ENCODE data around the gene KIF5C.

Gene KIF5C

DNA sequence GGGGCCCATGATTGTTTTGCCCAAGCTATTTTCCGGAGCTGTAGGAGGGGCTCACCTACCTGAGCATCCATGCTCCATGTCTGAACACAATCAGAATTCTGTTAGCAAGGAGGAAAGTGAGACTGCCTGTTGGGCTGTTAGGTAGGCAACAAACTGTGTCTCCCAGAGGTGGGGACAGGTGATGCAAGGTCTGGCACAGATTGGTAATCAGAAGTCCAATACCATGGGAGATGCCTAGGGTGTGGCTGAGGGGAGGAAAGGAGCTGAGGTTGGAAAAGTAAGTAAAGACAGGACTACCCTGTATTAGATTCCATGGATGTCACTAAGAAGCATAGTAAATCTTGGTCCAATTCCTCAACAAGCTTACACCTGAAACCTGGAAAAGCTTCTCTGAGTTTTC is 166.5 kb downstream of the KIF5C start:
- no peak for DNase-seq (ENCODE audit: low read depth in 2 of 2)

DNA sequence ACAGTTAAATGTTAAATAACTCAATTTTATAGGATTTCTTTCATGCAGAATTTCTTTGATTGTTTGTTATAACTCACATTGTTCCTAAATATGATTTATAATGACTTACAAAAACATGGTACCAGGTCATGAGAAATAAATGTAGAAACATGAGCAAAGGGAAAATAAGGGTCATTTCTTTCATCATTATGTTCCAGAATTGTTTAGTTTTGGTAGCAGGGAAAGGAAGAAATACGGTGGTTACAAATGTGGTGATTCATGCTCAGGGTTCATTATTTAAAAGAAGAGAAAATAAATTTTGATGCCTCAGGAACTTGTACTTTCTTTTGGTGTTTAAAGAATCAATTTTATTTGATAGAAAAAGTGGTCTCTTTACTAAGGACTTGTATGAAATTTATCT is 167.9 kb downstream of the KIF5C start:
- no peak for DNase-seq (ENCODE audit: low read depth in 2 of 2)

DNA sequence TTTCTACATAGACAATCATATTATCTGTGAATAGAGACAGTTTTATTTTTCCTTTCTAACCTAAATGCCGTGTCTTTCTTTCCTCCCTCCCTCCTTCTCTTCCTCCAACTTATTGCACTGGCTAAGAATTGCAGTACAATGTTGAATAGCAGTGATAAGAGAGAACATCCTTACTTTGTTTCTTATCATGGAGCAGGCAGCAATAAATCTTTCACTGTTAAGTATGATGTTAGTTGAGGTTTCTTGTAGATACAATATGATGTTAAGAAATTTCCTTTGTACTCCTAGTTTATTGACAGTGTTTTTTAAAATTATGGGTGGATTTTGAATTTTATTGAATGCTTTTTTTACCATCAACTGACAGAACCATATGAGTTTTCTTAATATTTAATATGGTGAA is 169.5 kb downstream of the KIF5C start:
- no peak for DNase-seq (ENCODE audit: low read depth in 2 of 2)

DNA sequence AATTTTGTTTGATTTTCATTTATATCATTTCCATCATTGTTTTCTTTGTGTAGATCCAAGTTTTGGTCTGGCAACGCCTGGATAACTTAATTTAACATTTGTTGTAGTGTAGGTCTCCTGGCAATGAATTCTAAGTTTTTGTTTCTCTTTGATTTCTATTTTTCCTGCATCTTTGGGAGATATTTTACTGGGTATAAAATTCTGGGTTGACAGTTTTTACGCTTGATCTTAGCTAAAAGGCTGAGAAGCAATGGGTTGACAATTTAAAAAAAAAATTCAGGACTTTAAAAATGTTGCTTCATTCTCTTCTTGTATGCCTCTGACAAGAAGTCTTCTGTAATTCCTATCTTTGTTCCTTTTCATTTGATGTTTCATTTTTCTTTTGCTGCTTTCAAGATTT is 172.1 kb downstream of the KIF5C start:
- DNase-seq (ENCODE audit: low read depth in 2 of 2), result no peak

DNA sequence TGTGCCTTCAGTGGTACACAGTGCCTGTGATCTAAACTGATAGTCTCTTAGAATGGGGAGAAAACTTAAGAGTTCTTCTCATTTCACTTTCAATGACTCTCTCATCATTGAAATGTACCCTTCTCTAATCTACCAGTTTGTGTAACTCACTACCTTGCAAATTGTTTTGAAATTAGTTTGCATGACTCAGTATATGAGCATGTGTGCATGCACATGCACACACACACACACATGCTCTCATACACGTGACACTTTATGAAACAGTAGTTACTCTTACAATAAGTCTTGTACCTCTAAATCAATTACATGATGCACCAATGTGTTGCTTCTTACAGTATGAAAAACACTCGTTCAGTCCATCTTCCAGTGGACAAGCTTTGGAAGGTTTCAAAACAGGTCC is 174.1 kb downstream of the KIF5C start:
- no peak for DNase-seq (ENCODE audit: low read depth in 2 of 2)

DNA sequence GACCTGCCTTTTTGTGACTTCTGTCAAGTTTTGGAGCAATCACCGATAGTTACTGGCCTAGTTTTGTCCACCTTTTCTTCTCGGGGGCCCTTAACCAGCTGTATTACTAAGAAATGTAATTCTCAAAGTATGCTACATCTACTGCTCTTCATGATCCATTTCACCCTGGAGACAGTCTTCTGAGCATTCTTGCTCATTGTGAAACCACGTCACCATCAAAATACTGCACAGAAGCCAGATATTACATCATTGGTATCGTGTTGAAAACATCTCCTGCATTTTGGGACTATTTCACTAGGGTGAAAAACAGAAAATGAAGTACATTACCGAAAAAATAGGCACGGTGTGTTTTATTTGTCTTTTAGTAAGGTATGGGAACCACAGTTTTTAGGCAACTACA is 175.2 kb downstream of the KIF5C start:
- no peak for DNase-seq (ENCODE audit: low read depth in 2 of 2)

DNA sequence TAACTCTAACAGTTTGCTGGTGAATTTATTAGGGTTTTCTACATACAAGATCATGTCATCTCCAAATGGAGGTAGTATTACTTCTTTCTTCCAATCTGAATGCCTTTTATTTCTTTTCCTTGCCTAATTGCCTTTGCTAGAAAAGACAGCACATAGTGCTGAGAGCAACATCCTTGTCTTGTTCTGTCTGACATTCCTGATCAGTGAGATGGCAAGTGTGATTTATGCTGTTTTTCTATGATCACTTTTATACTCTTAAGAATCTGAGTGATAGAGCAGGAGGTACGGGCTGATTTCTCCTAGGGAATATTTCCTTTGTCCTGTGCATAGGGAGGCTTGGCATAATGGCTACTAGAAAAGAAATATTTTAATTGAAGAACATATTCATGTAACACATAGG is 180.7 kb downstream of the KIF5C start:
- DNase-seq (ENCODE audit: low read depth in 2 of 2), result no peak

DNA sequence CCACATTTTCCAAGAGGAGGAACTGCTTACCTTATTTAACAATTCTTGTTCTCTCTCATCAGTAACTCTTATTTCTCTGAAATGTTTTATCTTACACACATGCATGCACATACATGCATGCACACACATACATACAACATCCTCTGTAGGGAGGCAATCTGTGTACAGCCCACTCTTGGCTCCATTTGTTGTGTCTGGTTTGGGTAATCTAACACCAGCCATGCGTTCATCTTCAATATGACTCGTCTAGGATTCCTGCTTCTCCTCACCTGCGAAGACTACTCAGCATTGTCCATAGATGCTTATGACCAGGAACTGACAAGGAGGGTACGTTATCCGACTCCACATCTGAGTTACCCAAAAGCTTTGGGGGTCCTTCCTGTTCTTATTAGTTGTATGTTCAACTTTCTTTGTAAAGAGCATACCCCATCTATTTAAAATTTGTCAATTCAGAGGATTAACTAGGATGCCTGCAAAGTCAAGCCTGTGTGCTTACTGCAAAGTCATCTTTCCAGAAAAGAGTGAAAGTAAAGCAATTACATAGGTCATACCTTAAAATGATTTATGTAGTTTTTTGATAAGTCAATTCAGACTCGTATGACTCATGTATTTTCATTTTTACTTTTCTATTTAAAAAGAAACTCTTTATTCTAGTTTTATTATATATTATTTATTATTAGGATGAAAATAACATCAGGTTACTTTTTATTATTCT is 181.7 kb downstream of the KIF5C start:
- no peak for DNase-seq (ENCODE audit: low read depth in 2 of 2)

DNA sequence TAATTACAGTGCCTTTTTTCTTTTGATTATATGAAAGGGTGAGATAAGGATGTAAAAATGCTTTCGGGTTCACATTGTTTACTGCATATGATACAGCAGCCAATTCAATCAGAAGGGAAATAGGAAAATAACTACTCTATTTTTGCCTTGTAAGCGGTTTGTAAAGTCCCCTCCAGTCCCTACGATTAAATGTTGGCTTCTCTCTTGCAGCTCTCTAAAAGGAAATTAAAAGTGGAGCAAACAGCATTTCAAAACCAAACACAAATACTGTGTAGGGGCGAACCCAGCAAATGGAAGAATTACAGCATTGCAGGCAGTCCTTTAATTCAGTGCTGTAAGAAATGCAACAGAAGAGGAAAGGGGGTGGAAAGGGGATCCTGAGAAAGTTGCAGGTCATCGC is 182.4 kb downstream of the KIF5C start:
- no peak for DNase-seq (ENCODE audit: low read depth in 2 of 2)

DNA sequence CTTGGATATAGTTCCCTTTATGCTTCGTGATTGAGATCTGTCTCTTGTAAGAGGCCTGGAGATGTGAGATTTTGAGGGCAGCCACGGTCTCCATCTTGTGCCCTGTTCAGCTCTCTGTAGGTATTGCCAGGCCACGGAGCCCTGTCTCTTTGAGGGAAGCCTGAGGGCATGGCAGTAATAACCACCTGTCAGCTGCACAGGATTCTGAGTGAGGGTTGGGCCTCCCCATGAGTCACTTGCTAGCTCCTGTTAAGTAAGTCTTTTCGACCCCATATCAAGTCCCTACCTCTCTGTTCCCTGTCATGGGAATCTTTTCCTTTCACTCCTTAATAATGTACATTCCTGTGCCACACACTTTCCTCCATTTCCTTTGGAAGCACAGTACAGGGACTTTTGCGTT is 183.9 kb downstream of the KIF5C start:
- DNase-seq (ENCODE audit: low read depth in 2 of 2), result no peak

DNA sequence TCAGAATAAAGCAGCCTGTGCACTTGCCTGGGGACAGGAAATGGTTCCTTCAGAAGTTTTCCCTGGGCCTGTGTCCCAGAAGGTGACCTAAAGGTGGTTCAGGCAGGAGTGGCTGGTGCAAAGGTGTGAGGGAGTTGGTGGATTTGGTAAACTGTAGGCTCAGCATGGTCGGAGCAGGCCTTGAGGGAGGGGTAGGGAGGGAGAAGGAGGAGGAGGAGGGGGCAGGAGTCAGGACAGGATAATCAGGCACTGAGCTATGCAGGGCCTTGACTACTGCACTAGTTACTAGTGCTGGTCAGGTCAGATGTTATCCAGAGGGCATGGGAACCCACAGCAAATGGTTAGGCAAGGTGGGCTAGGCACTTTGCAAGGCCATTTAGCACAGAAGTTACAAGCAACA is 184.8 kb downstream of the KIF5C start:
- DNase-seq (ENCODE audit: low read depth in 2 of 2), result no peak

DNA sequence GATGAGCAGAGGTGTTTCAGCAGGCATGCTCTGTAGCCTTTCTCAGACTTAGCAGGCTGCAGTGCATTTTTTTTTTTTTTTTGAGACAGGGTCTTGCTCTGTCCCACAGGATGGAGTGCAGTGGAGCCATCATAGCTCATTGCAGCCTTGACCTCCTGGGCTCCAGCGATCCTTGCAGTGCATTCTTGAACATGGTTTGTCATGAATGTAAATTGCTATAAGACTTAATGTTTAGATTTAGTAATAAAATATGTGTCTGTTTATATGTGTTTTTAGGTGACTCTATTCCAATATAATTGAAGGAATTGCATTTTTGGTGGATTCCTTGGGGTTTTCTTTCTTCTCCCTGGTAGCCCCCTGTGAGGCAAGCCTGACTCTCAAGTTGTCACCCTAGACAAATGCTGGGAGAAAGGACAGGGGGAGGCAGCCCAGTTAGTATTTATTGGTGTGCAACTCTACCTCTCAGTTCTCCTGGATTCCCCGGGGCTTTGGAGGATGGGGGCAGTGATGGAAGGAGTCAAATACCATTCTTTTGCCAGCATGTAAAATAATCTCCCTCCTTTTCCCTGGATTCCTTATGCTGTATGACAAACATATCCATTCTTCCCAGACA is 186.2 kb downstream of the KIF5C start:
- no peak for DNase-seq (ENCODE audit: low read depth in 2 of 2)

DNA sequence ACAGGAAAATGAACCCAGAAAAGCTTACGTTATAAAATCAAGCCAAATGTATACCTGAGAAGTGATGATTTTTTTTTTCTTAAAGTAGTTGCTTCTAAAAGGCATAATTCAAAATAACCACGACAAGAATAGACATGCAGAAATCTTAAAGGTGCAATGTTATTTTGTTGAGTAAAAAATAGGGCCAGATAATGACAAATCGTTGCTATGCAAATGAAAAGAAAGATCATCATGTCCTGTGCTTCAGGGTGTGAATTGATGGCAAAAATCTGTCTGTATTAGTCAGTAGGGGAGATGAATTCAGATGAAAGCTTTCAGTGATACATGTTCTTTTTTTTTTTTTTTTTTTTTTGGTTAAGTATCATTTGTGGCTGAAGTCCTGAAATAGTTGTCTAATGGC is 187.5 kb downstream of the KIF5C start:
- DNase-seq (ENCODE audit: low read depth in 2 of 2), result no peak

DNA sequence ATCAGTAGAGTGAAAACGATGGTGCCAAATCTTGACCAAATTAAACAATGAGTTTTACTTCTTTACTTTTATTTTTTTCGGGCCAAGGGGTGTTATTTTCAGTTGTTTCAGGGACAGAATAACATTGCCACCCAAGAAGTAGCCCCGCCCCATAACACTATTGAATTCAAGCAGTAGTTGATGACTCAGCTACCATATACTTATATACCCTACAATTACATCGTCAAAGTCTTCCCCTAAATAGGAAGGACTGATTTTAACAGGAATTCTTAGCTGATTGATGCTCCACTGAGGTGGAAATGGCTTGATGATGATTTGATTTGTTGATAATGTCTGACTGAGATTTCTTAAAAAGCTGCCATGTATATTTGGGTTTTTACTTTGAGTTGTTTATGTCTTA is 188.2 kb downstream of the KIF5C start:
- no peak for DNase-seq (ENCODE audit: low read depth in 2 of 2)

DNA sequence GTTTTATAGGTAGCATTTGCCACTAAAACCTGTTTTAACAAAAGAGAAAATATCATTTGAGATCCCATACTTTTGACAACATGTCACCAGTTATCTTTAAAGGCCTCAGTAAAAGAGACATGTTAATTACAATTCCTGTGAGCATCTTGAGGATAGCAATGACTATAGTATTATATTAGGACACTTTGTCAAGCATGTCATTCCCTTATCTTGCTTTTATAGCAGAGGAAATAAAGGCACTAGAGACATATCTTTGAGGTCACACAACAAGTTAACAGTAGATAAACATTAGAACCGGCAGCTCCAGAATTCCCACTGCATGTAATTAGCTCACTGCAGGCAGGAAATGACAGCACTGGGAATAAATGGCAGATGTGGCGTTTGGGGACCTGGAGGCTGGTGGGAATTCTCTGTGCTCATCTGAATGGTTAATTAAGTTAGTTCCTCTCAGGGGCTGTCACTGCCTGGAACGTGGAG is 189.4 kb downstream of the KIF5C start:
- DNase-seq (ENCODE audit: low read depth in 2 of 2), result no peak

DNA sequence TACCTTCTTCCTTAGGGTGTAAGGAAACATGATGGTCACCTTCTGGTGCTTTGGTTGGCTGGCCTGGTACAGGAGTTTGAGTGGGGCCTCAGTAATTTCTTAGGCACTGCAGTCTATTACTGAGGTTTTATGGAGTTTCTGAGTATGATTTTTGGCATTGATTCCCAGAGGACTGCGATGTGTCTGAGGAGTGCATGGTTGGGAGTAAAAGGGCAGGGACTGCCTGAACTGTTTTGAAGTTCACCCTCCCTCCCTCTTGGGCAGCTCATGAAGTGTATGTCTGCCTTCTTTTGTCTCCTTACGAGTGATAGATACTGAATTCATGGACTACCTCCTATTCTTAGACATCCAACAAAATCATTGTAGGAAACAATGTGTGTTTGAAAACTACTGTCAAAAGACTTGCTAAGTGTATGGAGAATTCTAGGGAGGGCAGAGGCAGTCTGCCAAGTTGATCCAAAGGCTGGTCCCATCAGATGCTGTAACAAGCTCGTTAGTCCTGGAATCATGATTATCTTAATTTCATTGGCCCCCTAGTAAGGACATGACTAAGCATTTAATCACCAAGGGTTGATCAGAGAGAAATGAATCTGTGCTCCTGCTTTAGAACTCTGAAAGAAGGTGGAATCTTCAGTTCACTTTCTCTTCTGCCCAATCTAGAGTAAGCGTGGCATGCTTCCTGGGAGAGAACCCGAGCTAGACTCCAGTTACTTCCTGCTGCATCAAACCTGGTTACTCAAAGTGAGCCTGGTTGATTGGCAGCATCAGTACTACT is 190.0 kb downstream of the KIF5C start:
- no peak for DNase-seq (ENCODE audit: low read depth in 2 of 2)

DNA sequence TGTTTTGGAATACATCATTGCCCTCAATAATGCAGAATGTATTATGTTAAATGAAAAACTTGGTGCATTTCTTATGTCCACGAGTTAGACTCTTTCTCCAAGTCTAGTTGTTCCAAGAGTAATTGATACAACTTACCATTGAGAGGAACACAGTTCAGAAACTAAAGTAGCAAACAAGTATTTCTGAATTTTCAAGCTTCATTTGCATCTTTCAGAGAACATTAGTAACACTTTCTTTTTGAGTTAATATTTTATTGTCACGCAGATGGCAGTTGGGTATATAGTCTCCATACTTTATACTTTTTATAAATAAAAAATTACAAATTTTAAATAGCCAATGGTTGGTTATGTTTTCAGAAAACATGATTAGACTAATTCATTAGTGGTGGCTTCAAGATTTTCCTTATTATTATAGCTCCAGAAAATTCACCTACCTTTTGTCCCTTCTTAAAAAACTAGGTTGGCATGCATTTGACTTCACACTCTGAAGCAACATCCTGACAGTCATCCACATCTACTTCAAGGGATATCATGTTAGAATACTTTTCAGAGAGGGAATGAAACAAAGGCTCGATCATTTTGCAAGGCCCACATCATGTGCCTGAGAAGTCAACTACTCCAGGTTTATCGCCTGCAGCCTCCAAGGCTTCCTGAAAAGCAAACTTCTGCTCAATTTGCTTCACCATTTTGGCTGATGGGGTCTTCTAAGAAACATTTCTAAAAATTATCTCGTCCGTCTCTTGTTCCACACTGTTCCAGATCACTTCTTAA is 193.4 kb downstream of the KIF5C start:
- DNase-seq (ENCODE audit: low read depth in 2 of 2), result no peak

DNA sequence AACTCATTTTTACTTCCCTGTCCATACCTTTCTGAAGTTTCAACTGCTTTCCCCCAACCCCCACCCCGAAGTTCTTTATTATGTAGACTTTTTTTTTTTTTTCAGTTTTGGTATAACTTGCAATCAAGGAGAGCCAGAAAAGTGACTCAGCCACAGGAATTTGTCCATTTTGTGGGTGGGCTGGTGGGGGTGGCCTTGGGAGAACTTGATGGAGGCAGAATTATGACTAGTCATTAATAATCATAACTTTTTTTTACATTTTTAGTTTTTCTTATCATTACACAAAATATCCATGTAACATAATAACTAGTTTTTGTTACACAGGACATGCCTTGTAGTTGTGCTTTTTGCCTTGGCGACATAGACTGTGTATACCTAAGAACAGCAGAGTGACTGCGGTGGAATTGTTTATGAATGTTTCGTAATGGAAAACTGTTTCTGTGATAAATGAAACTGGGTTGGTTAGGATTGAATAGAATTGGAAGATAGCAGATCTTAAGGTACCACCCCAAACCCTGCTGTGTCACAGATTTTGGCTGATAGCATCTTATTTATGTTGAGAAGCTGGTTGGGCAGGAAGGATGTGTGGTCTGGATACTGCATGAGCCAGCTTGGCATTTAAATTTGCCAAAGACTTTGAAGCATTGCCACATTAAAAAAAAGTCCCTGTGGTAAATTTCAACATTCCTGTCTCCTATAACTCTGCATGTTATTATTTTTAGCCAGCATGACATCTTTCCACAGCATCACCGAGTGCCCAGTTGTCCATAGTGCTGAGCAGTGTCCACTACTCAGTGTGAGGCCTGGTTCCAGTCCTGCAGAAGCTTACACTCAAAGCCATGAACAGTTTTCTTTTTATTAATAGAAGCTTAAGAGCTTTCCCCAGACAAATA is 194.2 kb downstream of the KIF5C start:
- DNase-seq (ENCODE audit: low read depth in 2 of 2), result no peak

DNA sequence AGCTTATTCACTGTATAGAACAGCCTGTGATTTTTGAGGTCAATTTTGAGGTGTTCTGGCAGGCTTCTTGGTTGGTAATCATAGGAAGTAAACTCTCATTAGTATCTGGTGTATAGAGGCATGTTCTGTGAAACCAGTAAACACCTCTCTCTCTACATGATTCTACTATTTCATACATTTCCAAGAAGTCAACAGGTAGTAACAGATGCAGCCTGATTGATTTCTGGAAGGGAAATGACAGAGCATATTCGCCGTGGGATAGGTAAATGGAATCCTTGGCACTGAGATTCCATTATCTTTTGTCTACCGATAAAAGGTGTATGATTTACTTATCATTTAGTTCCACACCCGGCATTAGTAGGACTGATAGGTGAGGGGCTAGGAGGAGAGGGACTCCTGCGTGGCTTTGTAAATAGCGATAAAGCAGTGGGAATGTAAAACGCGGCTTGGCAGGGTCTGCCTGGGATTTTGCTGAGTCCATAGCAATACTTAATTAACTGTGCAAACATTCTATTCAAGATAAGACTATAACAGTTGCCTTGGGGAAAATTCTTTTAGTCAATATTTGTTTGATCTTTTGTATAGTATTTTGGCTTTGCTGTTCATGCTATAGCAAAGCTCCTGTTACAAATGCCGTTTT is 195.8 kb downstream of the KIF5C start:
- no peak for DNase-seq (ENCODE audit: low read depth in 2 of 2)

DNA sequence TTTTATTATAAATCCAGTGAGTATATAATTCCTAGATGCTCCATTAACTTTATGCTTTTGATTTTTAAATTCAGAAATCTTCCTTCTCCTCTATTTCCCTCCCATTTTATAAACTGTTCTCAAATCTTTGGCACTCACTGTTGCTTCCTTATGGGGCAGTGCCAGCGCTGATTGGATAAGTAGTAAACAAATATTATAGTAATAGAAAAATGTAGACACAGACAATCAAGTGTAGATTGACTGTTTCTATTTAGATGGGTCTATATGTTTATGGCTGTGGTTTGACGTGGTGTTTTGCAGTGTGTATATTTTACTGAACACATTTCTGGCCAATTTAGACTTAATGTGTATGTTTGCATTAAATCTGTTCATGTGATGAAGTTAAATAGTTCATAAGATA is 200.1 kb downstream of the KIF5C start:
- DNase-seq (ENCODE audit: low read depth in 2 of 2), result no peak

DNA sequence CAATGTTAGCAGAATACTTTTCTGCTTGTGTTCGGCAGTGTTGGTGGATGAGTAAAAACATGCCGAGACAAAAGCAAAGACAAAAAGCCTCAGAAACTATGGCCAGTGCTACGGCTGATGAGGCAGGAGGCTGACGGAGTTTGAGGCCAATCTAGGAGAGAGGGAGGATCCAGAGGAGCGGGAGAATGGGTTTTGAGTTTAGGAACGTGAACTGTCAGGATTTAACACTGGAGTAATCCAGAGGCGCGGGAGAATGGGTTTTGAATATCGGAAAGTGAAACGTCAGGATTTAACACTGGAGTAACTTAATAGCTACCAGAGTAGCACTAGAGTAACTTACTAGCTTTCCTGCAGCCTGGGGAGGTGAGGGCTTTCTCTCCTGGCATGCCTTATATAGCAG is 200.8 kb downstream of the KIF5C start:
- no peak for DNase-seq (ENCODE audit: low read depth in 2 of 2)

All from stimulated activated CD8-positive, alpha-beta memory T cell treated with anti-CD3 and anti-CD28 coated beads, Interleukin-7, amount 100 ng/mL, for 1 hour (primary cell).